ENCODE measurements around the gene CHD9.

Gene CHD9

DNA sequence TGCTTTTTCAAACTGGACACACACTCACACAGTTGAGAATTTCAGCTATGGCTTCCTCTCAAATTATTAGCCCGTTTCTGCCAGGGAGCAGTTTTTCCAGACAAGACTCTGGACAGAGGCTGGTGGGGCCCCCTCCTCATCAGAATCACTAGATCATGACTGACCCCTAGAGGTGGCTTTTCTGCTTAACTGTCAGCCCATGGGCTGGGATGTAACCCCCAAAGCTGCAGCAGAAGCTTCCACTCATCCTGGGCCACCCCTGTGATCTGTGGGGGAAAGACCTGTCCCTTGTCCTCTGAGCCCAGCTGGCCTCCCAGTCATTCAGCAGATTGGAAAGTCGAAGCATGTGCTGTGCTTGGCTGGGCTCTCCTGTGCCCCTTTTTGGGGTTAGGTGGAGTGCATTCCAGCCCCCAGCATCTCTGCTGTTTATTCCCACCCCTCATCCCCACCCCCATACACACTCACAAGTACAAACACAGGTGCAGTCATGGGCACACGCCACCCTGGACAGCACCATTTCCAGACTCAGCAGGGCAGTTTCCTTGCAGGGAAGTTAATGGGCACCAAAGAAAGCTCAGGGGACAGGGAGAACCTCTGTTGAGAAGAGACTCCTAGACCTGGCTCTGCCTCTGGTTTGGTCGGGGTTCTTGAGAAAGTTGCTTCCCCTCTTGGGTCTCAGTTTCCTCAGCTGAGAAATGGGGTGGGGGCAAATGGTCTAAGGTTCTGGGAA, 301.9 kb downstream of the CHD9 start:
- H3K36me3 Mint-ChIP-seq (ENCODE audit: low read depth): no peaks in the 10 kb centered on the region
- TF ChIP-seq, protein P1, sequence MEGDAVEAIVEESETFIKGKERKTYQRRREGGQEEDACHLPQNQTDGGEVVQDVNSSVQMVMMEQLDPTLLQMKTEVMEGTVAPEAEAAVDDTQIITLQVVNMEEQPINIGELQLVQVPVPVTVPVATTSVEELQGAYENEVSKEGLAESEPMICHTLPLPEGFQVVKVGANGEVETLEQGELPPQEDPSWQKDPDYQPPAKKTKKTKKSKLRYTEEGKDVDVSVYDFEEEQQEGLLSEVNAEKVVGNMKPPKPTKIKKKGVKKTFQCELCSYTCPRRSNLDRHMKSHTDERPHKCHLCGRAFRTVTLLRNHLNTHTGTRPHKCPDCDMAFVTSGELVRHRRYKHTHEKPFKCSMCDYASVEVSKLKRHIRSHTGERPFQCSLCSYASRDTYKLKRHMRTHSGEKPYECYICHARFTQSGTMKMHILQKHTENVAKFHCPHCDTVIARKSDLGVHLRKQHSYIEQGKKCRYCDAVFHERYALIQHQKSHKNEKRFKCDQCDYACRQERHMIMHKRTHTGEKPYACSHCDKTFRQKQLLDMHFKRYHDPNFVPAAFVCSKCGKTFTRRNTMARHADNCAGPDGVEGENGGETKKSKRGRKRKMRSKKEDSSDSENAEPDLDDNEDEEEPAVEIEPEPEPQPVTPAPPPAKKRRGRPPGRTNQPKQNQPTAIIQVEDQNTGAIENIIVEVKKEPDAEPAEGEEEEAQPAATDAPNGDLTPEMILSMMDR (IDR thresholded peaks at IDR 0.05): no peak
- H3K27me3 Mint-ChIP-seq (ENCODE audit: low read depth, poor library complexity): peaks cover 7% of the 10 kb centered on the region
- H3K27ac Mint-ChIP-seq: no peak overlapping the region
- no peak overlapping the region for H3K4me3 Mint-ChIP-seq
- DNase-seq: no peak
- H3K9me3 Mint-ChIP-seq: no peaks in the 10 kb centered on the region
- peaks cover 3% of the 10 kb centered on the region for H3K4me1 Mint-ChIP-seq

DNA sequence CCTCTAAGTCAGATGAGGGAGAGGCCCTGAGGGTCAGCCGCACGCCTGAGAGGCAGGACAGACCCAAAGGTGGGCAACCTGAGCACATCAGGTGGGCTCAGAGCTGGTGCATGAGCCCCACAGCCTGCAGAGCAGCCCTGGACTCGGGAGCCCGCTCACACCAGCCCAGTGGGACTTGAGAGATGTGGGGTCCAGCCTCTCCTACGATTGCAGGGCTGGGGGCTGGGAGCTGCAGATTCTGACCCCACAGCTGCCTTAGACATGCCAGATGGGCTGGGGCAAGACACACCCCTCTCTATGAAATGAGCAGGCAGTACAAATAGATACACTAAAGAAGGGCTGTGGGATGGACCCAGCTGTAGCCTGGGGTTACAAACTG, 302.4 kb downstream of the CHD9 start:
- Mint-ChIP-seq H3K9me3 (no peaks in the 10 kb centered on the region), H3K4me1 (peaks cover 3% of the 10 kb centered on the region), H3K27ac (no peak overlapping the region), H3K36me3 (ENCODE audit: low read depth) (no peaks in the 10 kb centered on the region), H3K27me3 (ENCODE audit: low read depth, poor library complexity) (peaks cover 7% of the 10 kb centered on the region), H3K4me3 (no peak overlapping the region)
- TF ChIP-seq, protein P1 (IDR thresholded peaks at IDR 0.05): no peak
- no peak for DNase-seq

DNA sequence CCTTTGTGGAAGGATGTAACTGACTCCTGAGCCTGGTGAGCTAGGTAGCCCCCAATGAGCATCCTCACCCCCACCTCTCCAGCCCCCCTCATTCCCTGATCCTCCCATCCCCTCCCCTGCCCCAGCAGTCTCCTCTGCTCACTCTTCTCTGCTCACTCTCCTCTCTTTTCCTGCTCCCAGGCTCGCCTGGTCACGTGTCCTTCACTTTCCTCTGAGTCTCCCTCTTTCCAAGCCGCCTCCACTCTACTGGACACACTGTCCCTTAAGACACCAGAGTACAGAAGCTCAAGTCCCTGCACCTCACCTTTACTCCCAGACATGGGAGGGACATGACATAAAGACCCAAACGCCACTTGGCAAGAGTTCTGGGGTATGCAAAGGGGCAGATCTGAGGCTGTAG, 303.2 kb downstream of the CHD9 start:
- Mint-ChIP-seq H3K4me3 (no peak overlapping the region), H3K9me3 (no peaks in the 10 kb centered on the region), H3K27me3 (ENCODE audit: low read depth, poor library complexity) (peaks cover 8% of the 10 kb centered on the region), H3K27ac (no peak overlapping the region), H3K36me3 (ENCODE audit: low read depth) (no peaks in the 10 kb centered on the region), H3K4me1 (peaks cover 3% of the 10 kb centered on the region)
- TF ChIP-seq, protein P1 (IDR thresholded peaks at IDR 0.05): no peak
- no peak for DNase-seq

DNA sequence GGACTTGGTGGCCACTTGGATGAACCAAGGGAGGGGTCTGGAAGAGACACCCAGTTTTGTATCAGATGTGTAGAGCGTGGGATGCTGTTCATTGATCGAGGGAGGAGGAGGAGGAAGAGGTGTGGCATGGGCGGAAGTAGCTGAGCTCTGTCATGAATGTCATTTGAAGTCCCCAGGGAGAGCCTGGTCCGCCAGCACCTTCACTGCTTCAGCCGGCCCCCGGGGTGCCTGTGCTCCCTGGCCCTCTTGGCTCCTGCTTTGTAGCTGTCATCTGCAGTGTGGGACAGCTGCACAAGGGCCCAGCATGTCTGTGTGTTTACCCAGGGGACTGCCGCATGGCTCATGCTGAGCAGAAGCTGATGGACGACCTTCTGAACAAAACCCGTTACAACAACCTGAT, 304.1 kb downstream of the CHD9 start:
- Mint-ChIP-seq H3K4me1 (peaks cover 3% of the 10 kb centered on the region), H3K27ac (no peak overlapping the region), H3K9me3 (no peaks in the 10 kb centered on the region), H3K4me3 (no peak overlapping the region), H3K27me3 (ENCODE audit: low read depth, poor library complexity) (peaks cover 11% of the 10 kb centered on the region), H3K36me3 (ENCODE audit: low read depth) (no peaks in the 10 kb centered on the region)
- TF ChIP-seq, protein P1 (IDR thresholded peaks at IDR 0.05): no peak
- no peak for DNase-seq

DNA sequence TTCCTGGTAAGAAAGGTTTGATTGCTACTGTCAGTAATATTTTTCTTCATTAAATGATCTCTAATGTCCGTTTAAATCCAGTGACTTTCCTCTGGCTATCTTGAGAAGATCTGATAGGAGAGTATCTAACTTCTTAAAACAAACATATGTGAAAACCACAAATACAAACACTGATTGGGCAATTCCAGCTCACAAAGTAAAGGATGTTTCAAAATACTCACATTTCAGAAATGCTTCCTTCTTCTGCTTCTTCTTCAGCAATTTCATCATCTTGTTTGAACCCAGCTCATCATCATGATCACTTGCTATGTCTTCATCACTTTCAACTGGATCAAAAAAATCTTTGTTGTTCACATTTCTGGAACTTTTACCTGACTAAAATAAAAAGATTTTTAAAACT, 315.1 kb downstream of the CHD9 start:
- DNase-seq: no peak
- Mint-ChIP-seq H3K4me1 (no peaks in the 10 kb centered on the region), H3K4me3 (no peak overlapping the region), H3K27me3 (ENCODE audit: low read depth, poor library complexity) (peaks cover 4% of the 10 kb centered on the region), H3K36me3 (ENCODE audit: low read depth) (no peaks in the 10 kb centered on the region), H3K27ac (no peak overlapping the region), H3K9me3 (no peaks in the 10 kb centered on the region)
- TF ChIP-seq, protein P1 (IDR thresholded peaks at IDR 0.05): no peak

DNA sequence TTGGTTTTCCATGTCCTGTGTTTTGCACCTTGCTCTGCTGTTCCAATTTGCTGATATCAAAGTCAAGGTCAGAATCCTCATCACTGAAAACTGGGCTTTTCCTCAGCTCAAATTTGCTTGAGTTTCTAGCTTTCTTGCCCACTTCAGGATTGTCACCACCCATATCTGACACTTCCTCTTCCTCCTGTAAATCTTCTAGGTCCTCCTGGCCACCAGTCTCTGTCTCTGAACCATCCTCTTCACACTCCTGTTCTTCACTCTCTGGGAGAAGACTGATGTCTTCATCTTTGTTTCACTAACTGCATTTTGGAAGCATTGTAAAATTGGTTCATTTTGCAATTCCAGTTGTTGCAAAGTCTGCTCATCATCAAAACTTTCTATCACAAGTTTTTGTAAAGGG, 316.0 kb downstream of the CHD9 start:
- no peak for DNase-seq
- no peak overlapping the region for H3K27ac Mint-ChIP-seq
- no peaks in the 10 kb centered on the region for H3K4me1 Mint-ChIP-seq
- H3K4me3 Mint-ChIP-seq: no peak overlapping the region
- peaks cover 4% of the 10 kb centered on the region for H3K27me3 Mint-ChIP-seq (ENCODE audit: low read depth, poor library complexity)
- H3K36me3 Mint-ChIP-seq (ENCODE audit: low read depth): no peaks in the 10 kb centered on the region
- no peaks in the 10 kb centered on the region for H3K9me3 Mint-ChIP-seq
- TF ChIP-seq, protein P1 (IDR thresholded peaks at IDR 0.05): no peak

Data from nephron progenitor cell (in vitro differentiated cells).